ENCODE measurements around the gene NUTM2D.
"Not testable (repeated sequence)": the region's sequence is repeated elsewhere in the genome, so short reads cannot be mapped to it uniquely, and the experiment has no call there.

NUTM2D gene

GRCh38 chr10:87342249-87342710, 15.3 kb upstream of the NUTM2D start:
- DNase-seq (ENCODE audit: low read depth, low spot score): peak; percentile 20
- H3K4me3 ChIP-seq: peak overlapping the region; percentile 72
- H3K27ac ChIP-seq; H3K36me3 ChIP-seq (ENCODE audit: insufficient read depth, low read length); H3K9me3 ChIP-seq (ENCODE audit: low read depth, low read length): not testable (repeated sequence)
- peak overlapping the region; percentile 51 for H3K9ac ChIP-seq (ENCODE audit: insufficient read length)

- H3K36me3 ChIP-seq (ENCODE audit: insufficient read depth, low read length); H3K9ac ChIP-seq (ENCODE audit: insufficient read length); H3K9me3 ChIP-seq (ENCODE audit: low read depth, low read length); H3K27ac ChIP-seq; DNase-seq (ENCODE audit: low read depth, low spot score): not testable (repeated sequence)
- H3K4me3 ChIP-seq: peak overlapping the region; percentile 60
Measured at GRCh38 chr10:87342711-87343258, 14.8 kb upstream of the NUTM2D start.

GRCh38 chr10:87345743-87346142, 11.8 kb upstream of the NUTM2D start:
- H3K27ac ChIP-seq; H3K9ac ChIP-seq (ENCODE audit: insufficient read length); DNase-seq (ENCODE audit: low read depth, low spot score); H3K36me3 ChIP-seq (ENCODE audit: insufficient read depth, low read length); H3K4me3 ChIP-seq; H3K9me3 ChIP-seq (ENCODE audit: low read depth, low read length): not testable (repeated sequence)

- H3K4me3 ChIP-seq; H3K9ac ChIP-seq (ENCODE audit: insufficient read length); H3K36me3 ChIP-seq (ENCODE audit: insufficient read depth, low read length); H3K9me3 ChIP-seq (ENCODE audit: low read depth, low read length); H3K27ac ChIP-seq; DNase-seq (ENCODE audit: low read depth, low spot score): not testable (repeated sequence)
Measured at GRCh38 chr10:87350161-87350560, 7.4 kb upstream of the NUTM2D start.

- not testable (repeated sequence) for H3K9ac ChIP-seq (ENCODE audit: insufficient read length); H3K36me3 ChIP-seq (ENCODE audit: insufficient read depth, low read length); H3K4me3 ChIP-seq; H3K9me3 ChIP-seq (ENCODE audit: low read depth, low read length); DNase-seq (ENCODE audit: low read depth, low spot score); H3K27ac ChIP-seq
Measured at GRCh38 chr10:87352825-87353224, 4.7 kb upstream of the NUTM2D start.

- not testable (repeated sequence) for H3K27ac ChIP-seq; H3K4me3 ChIP-seq; H3K36me3 ChIP-seq (ENCODE audit: insufficient read depth, low read length); DNase-seq (ENCODE audit: low read depth, low spot score); H3K9ac ChIP-seq (ENCODE audit: insufficient read length); H3K9me3 ChIP-seq (ENCODE audit: low read depth, low read length)
Measured at GRCh38 chr10:87355110-87355509, 2.4 kb upstream of the NUTM2D start.

- not testable (repeated sequence) for H3K9me3 ChIP-seq (ENCODE audit: low read depth, low read length); H3K4me3 ChIP-seq; H3K36me3 ChIP-seq (ENCODE audit: insufficient read depth, low read length); H3K9ac ChIP-seq (ENCODE audit: insufficient read length); DNase-seq (ENCODE audit: low read depth, low spot score); H3K27ac ChIP-seq
Measured at GRCh38 chr10:87358159-87358558, 615 bp downstream of the NUTM2D start.

- not testable (repeated sequence) for H3K27ac ChIP-seq; H3K9me3 ChIP-seq (ENCODE audit: low read depth, low read length); DNase-seq (ENCODE audit: low read depth, low spot score); H3K36me3 ChIP-seq (ENCODE audit: insufficient read depth, low read length); H3K4me3 ChIP-seq; H3K9ac ChIP-seq (ENCODE audit: insufficient read length)
Measured at GRCh38 chr10:87369514-87370112, 12.1 kb downstream of the NUTM2D start.

- H3K9ac ChIP-seq (ENCODE audit: insufficient read length); H3K36me3 ChIP-seq (ENCODE audit: insufficient read depth, low read length); H3K4me3 ChIP-seq; DNase-seq (ENCODE audit: low read depth, low spot score); H3K27ac ChIP-seq; H3K9me3 ChIP-seq (ENCODE audit: low read depth, low read length): not testable (repeated sequence)
Measured at GRCh38 chr10:87374091-87374490, 16.5 kb downstream of the NUTM2D start.

- H3K27ac ChIP-seq; H3K9ac ChIP-seq (ENCODE audit: insufficient read length); H3K9me3 ChIP-seq (ENCODE audit: low read depth, low read length); H3K4me3 ChIP-seq; DNase-seq (ENCODE audit: low read depth, low spot score); H3K36me3 ChIP-seq (ENCODE audit: insufficient read depth, low read length): not testable (repeated sequence)
Measured at GRCh38 chr10:87379115-87379514, 21.6 kb downstream of the NUTM2D start.

GRCh38 chr10:87383149-87383857, 25.8 kb downstream of the NUTM2D start:
- H3K9ac ChIP-seq (ENCODE audit: insufficient read length); H3K9me3 ChIP-seq (ENCODE audit: low read depth, low read length); DNase-seq (ENCODE audit: low read depth, low spot score); H3K27ac ChIP-seq; H3K36me3 ChIP-seq (ENCODE audit: insufficient read depth, low read length); H3K4me3 ChIP-seq: not testable (repeated sequence)

- not testable (repeated sequence) for H3K9me3 ChIP-seq (ENCODE audit: low read depth, low read length); DNase-seq (ENCODE audit: low read depth, low spot score); H3K4me3 ChIP-seq; H3K27ac ChIP-seq; H3K9ac ChIP-seq (ENCODE audit: insufficient read length); H3K36me3 ChIP-seq (ENCODE audit: insufficient read depth, low read length)
Measured at GRCh38 chr10:87384283-87384682, 26.7 kb downstream of the NUTM2D start.

GRCh38 chr10:87385762-87386360, 28.3 kb downstream of the NUTM2D start:
- H3K9me3 ChIP-seq (ENCODE audit: low read depth, low read length); DNase-seq (ENCODE audit: low read depth, low spot score); H3K27ac ChIP-seq; H3K4me3 ChIP-seq; H3K36me3 ChIP-seq (ENCODE audit: insufficient read depth, low read length); H3K9ac ChIP-seq (ENCODE audit: insufficient read length): not testable (repeated sequence)

GRCh38 chr10:87391360-87391759, 33.8 kb downstream of the NUTM2D start:
- not testable (repeated sequence) for DNase-seq (ENCODE audit: low read depth, low spot score); H3K9me3 ChIP-seq (ENCODE audit: low read depth, low read length); H3K4me3 ChIP-seq; H3K9ac ChIP-seq (ENCODE audit: insufficient read length); H3K36me3 ChIP-seq (ENCODE audit: insufficient read depth, low read length); H3K27ac ChIP-seq
